HCT116 (cell line): ENCODE measurements around the gene ANKRD40CL.

Source experiments
- ELF1 ChIP-seq: IDR thresholded peaks from 2 replicates; pipeline ENCODE4 v1.6.1; 2012; ENCODE audit warnings: low read depth, borderline replicate concordance
- TCF7L2 ChIP-seq: IDR thresholded peaks from 2 replicates; pipeline ENCODE4 v1.7.0; 2011; ENCODE audit warnings: borderline replicate concordance, inconsistent platforms; ENCODE audit not compliant: insufficient read depth, insufficient read length; ENCODE audit errors: extremely low read depth
- YY1 ChIP-seq: IDR thresholded peaks from 2 replicates; pipeline ENCODE4 v1.6.1; 2011; ENCODE audit warnings: low read length, low read depth, moderate library complexity, mild to moderate bottlenecking; ENCODE audit not compliant: insufficient replicate concordance; ENCODE audit errors: extremely low read depth
- ZNF274 ChIP-seq: fragments of 200-500 bp; sonication (Bioruptor generic); IDR thresholded peaks from 2 replicates; pipeline ENCODE4 v1.6.1; 2014; ENCODE audit warnings: mild to moderate bottlenecking, low read depth, low read length, inconsistent platforms
- TF ChIP-seq, protein P1 (sequence below), 3 experiments: fragments of 200-600 bp in 1 of 3; sonication (generic) in 1 of 3; IDR thresholded peaks in 2 of 3; conservative IDR thresholded peaks in 1 of 3; 2 replicates each; pipeline ENCODE4 v1.5.1; 2012 to 2017; ENCODE audit warnings: low read depth in 2 of 3, low read length in 2 of 3, antibody characterized with exemption in 1 of 3, borderline replicate concordance in 1 of 3, control low read depth in 1 of 3, mild to moderate bottlenecking in 1 of 3, mixed read lengths in 1 of 3, mixed run types in 1 of 3, moderate library complexity in 1 of 3; ENCODE audit not compliant: insufficient read depth in 1 of 3

- no peak for TF ChIP-seq TCF7L2
- no peak for TF ChIP-seq ELF1
- TF ChIP-seq YY1, result no peak
- TF ChIP-seq, protein P1, sequence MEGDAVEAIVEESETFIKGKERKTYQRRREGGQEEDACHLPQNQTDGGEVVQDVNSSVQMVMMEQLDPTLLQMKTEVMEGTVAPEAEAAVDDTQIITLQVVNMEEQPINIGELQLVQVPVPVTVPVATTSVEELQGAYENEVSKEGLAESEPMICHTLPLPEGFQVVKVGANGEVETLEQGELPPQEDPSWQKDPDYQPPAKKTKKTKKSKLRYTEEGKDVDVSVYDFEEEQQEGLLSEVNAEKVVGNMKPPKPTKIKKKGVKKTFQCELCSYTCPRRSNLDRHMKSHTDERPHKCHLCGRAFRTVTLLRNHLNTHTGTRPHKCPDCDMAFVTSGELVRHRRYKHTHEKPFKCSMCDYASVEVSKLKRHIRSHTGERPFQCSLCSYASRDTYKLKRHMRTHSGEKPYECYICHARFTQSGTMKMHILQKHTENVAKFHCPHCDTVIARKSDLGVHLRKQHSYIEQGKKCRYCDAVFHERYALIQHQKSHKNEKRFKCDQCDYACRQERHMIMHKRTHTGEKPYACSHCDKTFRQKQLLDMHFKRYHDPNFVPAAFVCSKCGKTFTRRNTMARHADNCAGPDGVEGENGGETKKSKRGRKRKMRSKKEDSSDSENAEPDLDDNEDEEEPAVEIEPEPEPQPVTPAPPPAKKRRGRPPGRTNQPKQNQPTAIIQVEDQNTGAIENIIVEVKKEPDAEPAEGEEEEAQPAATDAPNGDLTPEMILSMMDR (IDR thresholded peaks at IDR 0.05 in 2 of 3, conservative IDR thresholded peaks at IDR 0.05 in 1 of 3; ENCODE audit: borderline replicate concordance in 1 of 3, insufficient read depth in 1 of 3, low read depth in 2 of 3, low read length in 2 of 3), result 0 out of 6 replicates have a peak, but pooled peaks of 1 of the 3 experiments have one; percentile 19
- no peak for TF ChIP-seq ZNF274
Measured at GRCh38 chr17:50774225-50774803, 7.0 kb upstream of the ANKRD40CL start.
